ENCODE measurements around the gene OR2AE1. TPM values are rescaled to one million over a fixed set of nuclear protein-coding genes. Genes with fewer than 3 reads are reported as not detected.
"Not testable (repeated sequence)": the region's sequence is repeated elsewhere in the genome, so short reads cannot be mapped to it uniquely, and the experiment has no call there.

OR2AE1 gene
- total RNA-seq, 4 donors from 2014 or later: not detected

DNA sequence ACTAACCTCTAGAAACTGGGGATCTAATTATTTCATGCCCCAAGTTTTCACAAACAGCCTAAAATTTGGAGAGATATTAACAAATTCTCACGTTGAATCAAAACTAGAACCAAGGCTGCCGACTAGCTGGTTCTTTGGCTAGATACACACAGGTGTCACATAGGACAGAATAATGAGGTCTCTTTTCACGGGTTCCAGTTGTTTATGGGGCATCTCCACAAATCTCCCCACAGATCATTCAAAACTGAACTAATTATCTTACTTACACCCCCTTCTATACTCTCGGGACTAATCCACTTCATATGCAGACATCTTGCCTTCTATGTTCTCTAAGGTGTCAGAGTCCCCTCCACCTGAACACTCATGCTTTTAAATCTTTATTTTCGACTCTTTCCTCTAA, 16.4 kb upstream of the OR2AE1 start:
- no peaks in the 10 kb centered on the region for H3K4me1 ChIP-seq
- H3K4me3 ChIP-seq: no peak overlapping the region
- H3K36me3 ChIP-seq: peaks cover 0 to 21% (median 0%) of the 10 kb centered on the region in 4 donors
- no peaks in the 10 kb centered on the region for H3K27me3 ChIP-seq
- no peak overlapping the region for H3K27ac ChIP-seq
- TF ChIP-seq POLR2A (IDR thresholded peaks at IDR 0.05): no peak
- TF ChIP-seq, protein P1, sequence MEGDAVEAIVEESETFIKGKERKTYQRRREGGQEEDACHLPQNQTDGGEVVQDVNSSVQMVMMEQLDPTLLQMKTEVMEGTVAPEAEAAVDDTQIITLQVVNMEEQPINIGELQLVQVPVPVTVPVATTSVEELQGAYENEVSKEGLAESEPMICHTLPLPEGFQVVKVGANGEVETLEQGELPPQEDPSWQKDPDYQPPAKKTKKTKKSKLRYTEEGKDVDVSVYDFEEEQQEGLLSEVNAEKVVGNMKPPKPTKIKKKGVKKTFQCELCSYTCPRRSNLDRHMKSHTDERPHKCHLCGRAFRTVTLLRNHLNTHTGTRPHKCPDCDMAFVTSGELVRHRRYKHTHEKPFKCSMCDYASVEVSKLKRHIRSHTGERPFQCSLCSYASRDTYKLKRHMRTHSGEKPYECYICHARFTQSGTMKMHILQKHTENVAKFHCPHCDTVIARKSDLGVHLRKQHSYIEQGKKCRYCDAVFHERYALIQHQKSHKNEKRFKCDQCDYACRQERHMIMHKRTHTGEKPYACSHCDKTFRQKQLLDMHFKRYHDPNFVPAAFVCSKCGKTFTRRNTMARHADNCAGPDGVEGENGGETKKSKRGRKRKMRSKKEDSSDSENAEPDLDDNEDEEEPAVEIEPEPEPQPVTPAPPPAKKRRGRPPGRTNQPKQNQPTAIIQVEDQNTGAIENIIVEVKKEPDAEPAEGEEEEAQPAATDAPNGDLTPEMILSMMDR (IDR thresholded peaks at IDR 0.05): no peak
- TF ChIP-seq EP300 (IDR thresholded peaks at IDR 0.05; ENCODE audit: low read depth): no peak
- no peak for TF ChIP-seq POLR2AphosphoS5 (IDR thresholded peaks at IDR 0.05)
- intact Hi-C loops (cut with DNase I; ENCODE audit: low total_unique reads) (no loop called here), in situ Hi-C loops (cut with MboI; ENCODE audit: low pct_ligation_motif_present in 1 of 4, low pct_unique_long_range_greater_than_20kb in 1 of 4, low sequenced_read_pairs in 3 of 4) (no loop called here)
- 56 to 60% methylated on average over 3 to 5 of the region's 5 CpGs for WGBS, 2 donors (ENCODE audit: low coverage in 1 of 2)
- DNase-seq: no peak
- H3K9me3 ChIP-seq: no peaks in the 10 kb centered on the region

GRCh38 chr7:99890348-99890747, 13.5 kb upstream of the OR2AE1 start:
- in situ Hi-C loops (cut with MboI; ENCODE audit: low pct_ligation_motif_present in 1 of 4, low pct_unique_long_range_greater_than_20kb in 1 of 4, low sequenced_read_pairs in 3 of 4); H3K9me3 ChIP-seq; H3K4me1 ChIP-seq; H3K27me3 ChIP-seq; intact Hi-C loops (cut with DNase I; ENCODE audit: low total_unique reads); H3K4me3 ChIP-seq; H3K27ac ChIP-seq; DNase-seq: not testable (repeated sequence)
- WGBS, 2 donors (ENCODE audit: low coverage in 1 of 2): 89 to 96% methylated on average over 2 of the region's 2 CpGs
- peaks cover 0 to 21% (median 0%) of the 10 kb centered on the region in 4 donors for H3K36me3 ChIP-seq

GRCh38 chr7:99888366-99888765, 11.5 kb upstream of the OR2AE1 start:
- intact Hi-C loops (cut with DNase I; ENCODE audit: low total_unique reads): loop anchor here (10.0 kb wide), 1 partner anchor 1376 kb away; no protein-coding TSS in a partner anchor
- H3K36me3 ChIP-seq: peaks cover 0 to 21% (median 0%) of the 10 kb centered on the region in 4 donors
- DNase-seq; H3K27ac ChIP-seq; H3K27me3 ChIP-seq; H3K4me1 ChIP-seq; H3K9me3 ChIP-seq; H3K4me3 ChIP-seq; in situ Hi-C loops (cut with MboI; ENCODE audit: low pct_ligation_motif_present in 1 of 4, low pct_unique_long_range_greater_than_20kb in 1 of 4, low sequenced_read_pairs in 3 of 4): not testable (repeated sequence)
- 87% methylated on average over 9 of the region's 29 CpGs; no CpG with 5 or more reads in 1 of the 2 donors for WGBS, 2 donors (ENCODE audit: low coverage in 1 of 2)

- in situ Hi-C loops (cut with MboI; ENCODE audit: low pct_ligation_motif_present in 1 of 4, low pct_unique_long_range_greater_than_20kb in 1 of 4, low sequenced_read_pairs in 3 of 4): no loop called here
- TF ChIP-seq POLR2A (IDR thresholded peaks at IDR 0.05) (no peak), EP300 (IDR thresholded peaks at IDR 0.05; ENCODE audit: low read depth) (no peak), POLR2AphosphoS5 (IDR thresholded peaks at IDR 0.05) (no peak)
- TF ChIP-seq, protein P1 (IDR thresholded peaks at IDR 0.05): no peak
- intact Hi-C loops (cut with DNase I; ENCODE audit: low total_unique reads): loop anchor here (10.0 kb wide), 1 partner anchor 1383 kb away; no protein-coding TSS in a partner anchor
- 91 to 93% methylated on average over 4 of the region's 4 CpGs for WGBS, 2 donors (ENCODE audit: low coverage in 1 of 2)
- Histone ChIP-seq H3K4me1 (no peaks in the 10 kb centered on the region), H3K4me3 (no peak overlapping the region), H3K27me3 (no peaks in the 10 kb centered on the region), H3K9me3 (no peaks in the 10 kb centered on the region), H3K36me3 (no peaks in the 10 kb centered on the region), H3K27ac (no peak overlapping the region)
- DNase-seq: no peak
Observed at GRCh38 chr7:99881370-99881769, 4.5 kb upstream of the OR2AE1 start.

GRCh38 chr7:99876491-99876890, 342 bp downstream of the OR2AE1 start:
- intact Hi-C loops (cut with DNase I; ENCODE audit: low total_unique reads) (no loop called here), in situ Hi-C loops (cut with MboI; ENCODE audit: low pct_ligation_motif_present in 1 of 4, low pct_unique_long_range_greater_than_20kb in 1 of 4, low sequenced_read_pairs in 3 of 4) (no loop called here)
- DNase-seq: no peak
- no peaks in the 10 kb centered on the region for H3K4me1 ChIP-seq
- H3K27ac ChIP-seq: no peak overlapping the region
- TF ChIP-seq EP300 (IDR thresholded peaks at IDR 0.05; ENCODE audit: low read depth): no peak
- TF ChIP-seq, protein P1 (IDR thresholded peaks at IDR 0.05): no peak
- TF ChIP-seq POLR2AphosphoS5 (IDR thresholded peaks at IDR 0.05): no peak
- no peak for TF ChIP-seq POLR2A (IDR thresholded peaks at IDR 0.05)
- no peaks in the 10 kb centered on the region for H3K36me3 ChIP-seq
- no peak overlapping the region for H3K4me3 ChIP-seq
- H3K27me3 ChIP-seq: no peaks in the 10 kb centered on the region
- 89% methylated on average over 5 of the region's 5 CpGs; no CpG with 5 or more reads in 1 of the 2 donors for WGBS, 2 donors (ENCODE audit: low coverage in 1 of 2)
- H3K9me3 ChIP-seq: no peaks in the 10 kb centered on the region
